Measurements from ENCODE around the gene MSX2.

MSX2 gene

GRCh38 chr5:174777111-174777510 is 52.7 kb downstream of the MSX2 start:
- DNase-seq (ENCODE audit: low read depth), result no peak

GRCh38 chr5:174777583-174777982 is 53.2 kb downstream of the MSX2 start:
- no peak for DNase-seq (ENCODE audit: low read depth)

Data from activated gamma-delta T cell treated with anti-CD3 and anti-CD28 coated beads, Interleukin-2, amount 50 U/mL, for 16 hours (primary cell).